Tibial nerve (tissue), 3 donors: ENCODE data around the gene NEK2.

Experiments
- POLR2A ChIP-seq, 2 donors: fragments of 450-650 bp; IDR thresholded peaks; one replicate each; pipeline ENCODE4 v1.6.1; 2017; ENCODE audit warnings: antibody characterized with exemption in 2 of 2, mild to moderate bottlenecking in 2 of 2, moderate library complexity in 2 of 2
- TF ChIP-seq, protein P1 (sequence below), 5 experiments: fragments of 200-600 bp in 3 of 5; fragments of 450-650 bp in 2 of 5; sonication (generic) in 3 of 5; IDR thresholded peaks; one replicate each; pipeline ENCODE4 v1.5.1; 2016 to 2019; ENCODE audit warnings: antibody characterized with exemption in 5 of 5, mild to moderate bottlenecking in 3 of 5, moderate library complexity in 2 of 5

GRCh38 chr1:211614615-211615014 lies 60.8 kb downstream of the NEK2 start:
- TF ChIP-seq, protein P1, sequence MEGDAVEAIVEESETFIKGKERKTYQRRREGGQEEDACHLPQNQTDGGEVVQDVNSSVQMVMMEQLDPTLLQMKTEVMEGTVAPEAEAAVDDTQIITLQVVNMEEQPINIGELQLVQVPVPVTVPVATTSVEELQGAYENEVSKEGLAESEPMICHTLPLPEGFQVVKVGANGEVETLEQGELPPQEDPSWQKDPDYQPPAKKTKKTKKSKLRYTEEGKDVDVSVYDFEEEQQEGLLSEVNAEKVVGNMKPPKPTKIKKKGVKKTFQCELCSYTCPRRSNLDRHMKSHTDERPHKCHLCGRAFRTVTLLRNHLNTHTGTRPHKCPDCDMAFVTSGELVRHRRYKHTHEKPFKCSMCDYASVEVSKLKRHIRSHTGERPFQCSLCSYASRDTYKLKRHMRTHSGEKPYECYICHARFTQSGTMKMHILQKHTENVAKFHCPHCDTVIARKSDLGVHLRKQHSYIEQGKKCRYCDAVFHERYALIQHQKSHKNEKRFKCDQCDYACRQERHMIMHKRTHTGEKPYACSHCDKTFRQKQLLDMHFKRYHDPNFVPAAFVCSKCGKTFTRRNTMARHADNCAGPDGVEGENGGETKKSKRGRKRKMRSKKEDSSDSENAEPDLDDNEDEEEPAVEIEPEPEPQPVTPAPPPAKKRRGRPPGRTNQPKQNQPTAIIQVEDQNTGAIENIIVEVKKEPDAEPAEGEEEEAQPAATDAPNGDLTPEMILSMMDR (IDR thresholded peaks at IDR 0.05): no peak
- TF ChIP-seq POLR2A (IDR thresholded peaks at IDR 0.05): no peak
